Urothelium cell line (cell line): ENCODE results near the gene MRPS5.

ENCODE experiments used
- DNase-seq: peaks from one replicate; pipeline ENCODE4 v3.0.0; 2011; ENCODE audit warnings: low spot score, mixed read lengths
- FAIRE-seq: peaks from 2 replicates; lab custom pipeline; 2011; peaks lifted over from hg19 to GRCh38; lab: Jason Lieb, UNC

The MRPS5 gene

GRCh38 chr2:95061601-95062183 is 59.9 kb downstream of the MRPS5 start:
- DNase-seq, result no peak
- FAIRE-seq, result no peak

- DNase-seq (no peak), FAIRE-seq (no peak)
Measured at GRCh38 chr2:95061119-95061512, 60.5 kb downstream of the MRPS5 start.

DNA sequence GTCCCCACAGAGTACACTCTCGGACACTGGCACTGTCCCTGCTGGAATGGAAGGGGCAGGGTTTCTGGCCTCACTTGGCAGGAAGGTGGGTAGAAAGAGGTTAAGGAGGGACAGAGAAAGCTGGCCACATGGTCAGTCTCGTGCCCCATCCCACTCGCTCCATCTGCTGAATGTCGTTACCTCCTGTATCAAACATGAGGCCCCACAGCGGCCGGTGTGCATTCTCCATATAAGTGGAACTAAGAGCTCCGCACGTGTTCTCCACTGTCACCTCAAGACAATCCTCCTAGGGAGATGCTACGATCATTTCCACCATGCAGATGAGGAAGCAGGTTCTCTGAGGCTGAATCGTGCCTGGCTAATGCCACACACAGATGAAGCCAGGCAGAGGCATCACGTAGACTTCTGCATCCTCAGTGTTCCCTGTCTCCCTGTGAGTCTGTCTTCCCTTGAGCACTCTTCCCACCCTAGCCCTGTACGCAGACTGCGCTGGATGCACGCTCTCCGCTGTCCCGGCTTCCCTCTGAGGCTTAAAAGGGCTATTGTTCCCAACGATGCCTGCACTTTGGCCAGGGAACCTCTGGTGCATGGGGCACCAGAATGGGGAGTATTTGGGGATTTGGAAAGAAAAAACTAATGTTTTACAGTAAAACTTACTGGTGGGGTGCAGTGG is 61.0 kb downstream of the MRPS5 start:
- no peak for DNase-seq
- FAIRE-seq, result no peak

DNA sequence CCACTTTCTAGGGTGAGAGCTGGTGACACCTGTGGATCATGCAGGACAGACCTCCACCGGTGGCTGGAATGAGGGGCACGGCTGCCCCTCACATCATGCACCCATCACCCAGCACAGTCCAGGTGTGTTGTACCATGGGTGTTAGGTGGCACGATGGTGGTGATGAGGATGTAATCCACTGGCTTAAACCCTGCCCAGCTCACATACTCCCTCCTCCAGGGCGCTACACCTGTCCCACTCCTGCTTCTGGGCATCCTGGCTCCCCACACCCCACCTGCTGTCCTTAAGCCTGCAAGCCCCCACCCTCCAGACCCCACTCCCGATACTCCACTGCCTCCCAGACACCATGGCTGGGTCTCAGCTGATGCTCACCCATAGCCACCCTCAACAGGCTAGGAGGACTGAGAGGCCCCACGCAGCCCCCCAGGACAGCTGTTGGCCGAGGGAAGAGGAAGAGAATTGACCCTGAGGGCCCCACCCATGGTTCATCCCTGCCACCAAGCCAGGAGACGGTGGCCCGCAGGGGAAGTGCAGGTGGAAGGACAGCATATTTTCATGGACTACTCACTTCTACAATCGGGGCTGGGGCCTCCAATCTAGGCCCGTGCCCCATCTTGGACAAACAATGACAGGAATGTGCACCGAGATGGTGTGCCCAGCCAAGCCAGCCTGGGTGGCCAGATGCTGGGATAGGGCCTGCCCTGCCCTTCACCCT is 61.8 kb downstream of the MRPS5 start:
- DNase-seq (no peak), FAIRE-seq (peak; percentile 32)

DNA sequence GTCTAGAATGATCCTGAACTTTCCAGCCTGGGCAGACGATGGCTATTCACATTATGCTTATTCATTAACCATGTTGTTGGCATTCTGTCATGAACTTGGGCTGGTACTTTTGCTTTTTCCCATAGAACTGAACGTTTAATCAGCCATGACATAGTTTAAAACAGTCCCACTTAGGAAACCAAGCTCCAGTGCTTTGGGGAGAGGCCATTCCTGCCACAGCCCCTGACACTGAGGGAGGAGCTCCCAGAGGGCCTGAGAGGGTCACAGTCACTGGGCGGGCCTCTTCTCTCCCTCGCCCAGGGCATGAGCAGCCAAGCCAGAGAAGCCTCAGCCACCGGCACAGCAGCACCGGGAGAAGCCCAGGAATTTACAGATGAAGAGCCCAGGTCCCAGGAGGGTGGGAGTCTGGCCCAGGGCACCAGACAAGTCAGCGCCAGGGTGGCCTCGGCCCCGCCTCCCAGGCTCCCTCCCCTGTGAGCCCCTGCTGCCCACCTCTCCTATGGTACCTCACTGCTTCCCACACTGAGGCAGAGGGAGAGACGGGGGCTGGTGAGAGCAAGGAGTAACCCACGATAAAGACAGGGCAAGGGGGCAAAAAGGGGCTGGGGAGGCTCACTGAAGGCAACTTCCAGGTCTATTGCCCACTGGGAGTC is 62.5 kb downstream of the MRPS5 start:
- no peak for DNase-seq
- FAIRE-seq, result no peak

- FAIRE-seq (no peak), DNase-seq (no peak)
Measured at GRCh38 chr2:95058466-95058988, 63.1 kb downstream of the MRPS5 start.

- FAIRE-seq, result no peak
- no peak for DNase-seq
Measured at GRCh38 chr2:95057535-95058370, 63.9 kb downstream of the MRPS5 start.

DNA sequence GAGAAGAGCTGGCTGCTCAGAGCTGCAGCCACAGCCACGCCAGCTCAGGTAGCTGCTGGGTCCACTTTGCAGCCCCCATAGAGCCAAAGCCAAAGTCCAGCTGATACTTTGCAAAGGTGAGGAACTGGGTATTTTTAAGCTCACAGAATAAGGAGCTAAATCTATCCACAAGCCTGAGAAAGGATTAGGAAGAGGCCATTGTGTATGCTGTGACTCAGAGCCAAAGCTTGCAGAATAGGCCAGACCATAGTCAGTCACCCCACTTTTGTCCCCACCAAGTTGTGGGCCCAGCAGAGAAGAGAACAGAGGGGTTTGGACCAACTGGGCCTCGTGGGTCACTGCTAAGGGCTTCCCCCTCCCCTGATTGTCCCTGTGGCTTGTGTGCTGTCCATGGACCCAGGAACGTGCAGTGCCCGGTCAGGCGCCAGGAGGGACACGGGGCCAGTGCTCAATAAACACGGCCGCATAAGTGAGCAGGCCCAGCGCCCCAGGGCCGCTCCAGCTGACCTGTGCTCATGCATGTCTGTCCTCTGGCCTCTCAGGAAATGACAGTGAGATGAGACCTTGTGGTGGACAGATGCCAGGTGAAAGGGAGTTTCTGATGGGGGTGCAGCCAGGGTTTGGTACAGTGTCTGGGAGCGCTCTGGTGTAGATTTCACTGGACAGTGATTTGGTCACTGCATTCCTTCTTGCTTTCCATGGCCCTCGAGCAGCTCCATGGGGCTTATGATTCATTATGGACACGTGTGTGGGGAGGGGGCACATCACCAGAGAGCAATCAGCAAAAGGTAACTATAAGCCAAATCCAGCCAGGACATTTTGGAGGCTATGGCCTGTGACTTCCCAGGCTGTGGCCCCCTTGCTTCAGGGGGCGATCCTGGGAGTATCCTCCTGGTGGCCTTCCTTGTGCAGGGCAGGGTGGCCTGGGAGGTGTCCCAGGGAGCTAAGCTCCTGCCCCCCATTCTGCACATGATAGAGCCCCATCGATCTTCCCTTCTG is 64.8 kb downstream of the MRPS5 start:
- no peak for FAIRE-seq
- no peak for DNase-seq

- DNase-seq (no peak), FAIRE-seq (no peak)
Measured at GRCh38 chr2:95056044-95056443, 65.6 kb downstream of the MRPS5 start.

GRCh38 chr2:95055262-95055661 is 66.3 kb downstream of the MRPS5 start:
- FAIRE-seq, result no peak
- no peak for DNase-seq

DNA sequence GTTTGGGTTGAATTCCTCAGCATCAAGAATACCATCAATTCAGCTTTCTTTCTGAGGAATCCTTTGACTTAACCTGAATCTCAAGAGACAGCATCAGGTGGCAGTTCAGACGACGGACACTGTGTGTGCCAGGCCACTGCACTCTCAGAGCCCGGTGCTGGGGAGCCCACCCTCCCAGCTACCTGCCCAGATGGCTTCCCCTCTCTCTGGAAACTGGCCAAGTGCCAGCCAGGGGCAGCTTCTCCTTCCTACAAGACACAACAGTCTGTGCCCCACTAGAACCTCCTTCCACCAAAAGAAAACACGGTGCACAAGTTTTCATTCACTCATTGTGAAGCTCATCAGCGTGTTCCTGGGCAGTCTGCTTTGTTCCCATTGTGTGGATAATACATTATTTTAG is 67.6 kb downstream of the MRPS5 start:
- DNase-seq (no peak), FAIRE-seq (no peak)

- FAIRE-seq (no peak), DNase-seq (no peak)
Measured at GRCh38 chr2:95053543-95053942, 68.1 kb downstream of the MRPS5 start.

GRCh38 chr2:95052804-95053479 is 68.7 kb downstream of the MRPS5 start:
- DNase-seq, result no peak
- no peak for FAIRE-seq

DNA sequence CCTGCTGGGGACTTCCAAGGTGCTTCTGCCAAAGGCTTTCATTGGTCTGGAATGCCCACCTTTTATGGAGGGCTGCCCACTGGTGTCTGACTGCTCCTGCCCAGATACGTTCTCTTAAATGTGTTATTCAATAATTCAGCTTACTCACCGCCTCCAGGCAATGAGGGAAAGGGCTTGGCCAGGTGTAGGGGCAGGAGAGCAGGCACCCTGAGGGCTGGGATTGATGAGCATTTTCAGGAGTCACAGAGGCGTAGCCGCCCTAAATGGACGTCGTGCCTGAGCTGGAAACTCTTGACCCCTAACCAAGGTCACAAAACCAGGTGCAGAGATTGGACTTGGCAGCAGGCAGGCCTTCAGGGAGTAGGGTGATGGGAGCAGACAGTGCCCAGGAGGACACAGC is 69.3 kb downstream of the MRPS5 start:
- FAIRE-seq, result no peak
- DNase-seq, result no peak

DNA sequence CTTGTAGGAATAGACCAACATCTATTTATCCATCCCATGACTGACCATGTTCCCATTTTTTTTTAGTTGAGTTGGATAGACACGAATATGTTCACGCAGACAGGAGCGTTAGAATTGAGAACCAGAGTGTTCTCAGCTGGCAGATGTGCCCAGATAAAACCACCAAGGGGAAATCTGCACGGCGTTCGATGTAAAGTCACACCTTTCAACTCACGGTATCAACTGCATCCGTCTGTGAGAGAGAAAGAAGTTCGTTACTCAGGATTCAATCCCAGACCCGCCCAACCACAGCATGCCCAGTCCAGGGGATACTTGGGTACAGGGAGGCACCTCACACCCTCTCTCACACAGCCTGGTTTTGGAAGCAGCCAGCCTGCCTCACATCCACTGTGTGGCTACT is 70.0 kb downstream of the MRPS5 start:
- DNase-seq, result no peak

DNA sequence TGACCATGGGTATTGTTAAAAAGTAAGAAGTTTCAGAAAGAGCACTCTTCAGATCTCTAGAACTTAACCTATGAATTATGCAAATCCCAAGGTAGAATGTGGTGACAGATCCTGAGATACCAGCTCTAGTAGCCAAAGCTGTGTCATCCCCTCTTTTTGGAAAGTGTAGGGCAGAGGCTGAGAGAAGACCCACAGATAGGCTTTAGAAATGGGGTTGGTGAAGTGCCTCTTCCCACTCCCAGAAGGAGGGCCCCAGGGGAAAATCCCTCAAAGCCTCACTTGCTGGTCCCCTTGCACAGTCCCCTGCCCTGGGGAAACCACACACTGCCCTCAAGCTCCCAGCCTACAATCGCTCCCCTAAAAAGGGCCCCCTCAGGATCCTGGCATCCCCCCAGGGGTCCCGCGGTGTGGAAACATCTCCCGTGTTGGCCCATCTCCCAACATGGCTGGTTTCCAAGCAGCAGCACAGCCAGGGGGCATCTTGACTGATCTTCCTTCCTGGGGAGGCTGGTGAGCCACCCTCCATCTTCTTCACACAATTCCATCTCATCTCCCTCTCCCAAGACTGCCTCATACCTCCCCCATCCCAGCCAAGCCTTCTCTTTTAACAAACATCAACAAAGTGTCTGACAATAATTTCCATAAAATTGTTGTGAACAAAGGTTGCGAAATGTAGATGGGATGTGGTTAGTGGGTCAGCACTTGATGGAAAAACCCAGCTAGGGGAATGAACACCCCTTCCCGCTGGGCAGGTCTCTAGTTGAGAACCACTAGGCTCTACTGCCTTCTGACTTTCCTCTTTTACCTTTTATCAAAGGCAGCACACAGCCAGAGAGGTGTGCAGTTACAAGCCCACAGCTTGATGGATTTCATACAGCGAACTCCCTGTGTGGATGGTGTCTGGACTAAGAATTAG is 71.0 kb downstream of the MRPS5 start:
- no peak for FAIRE-seq
- no peak for DNase-seq

More for the DNA sequence above, 70.0 kb downstream of the MRPS5 start:
- no peak for FAIRE-seq

GRCh38 chr2:95049961-95050360 is 71.6 kb downstream of the MRPS5 start:
- no peak for DNase-seq
- FAIRE-seq, result no peak

DNA sequence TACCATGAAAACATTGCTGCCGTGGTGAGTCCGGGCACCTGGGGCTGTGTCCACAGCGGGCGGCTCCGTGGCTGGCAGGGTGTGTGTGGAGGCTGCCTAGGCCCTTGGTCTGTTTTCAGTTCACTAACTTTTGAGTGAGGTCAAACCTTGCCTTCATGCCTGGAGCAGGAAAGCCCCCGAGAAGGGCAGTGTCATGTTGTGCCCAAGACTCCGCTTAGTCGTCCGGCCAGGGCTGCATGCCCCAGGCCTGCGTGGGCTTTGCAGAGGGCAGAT is 72.0 kb downstream of the MRPS5 start:
- DNase-seq (no peak), FAIRE-seq (no peak)
